Measurements from ENCODE around the gene CFAP46.

GRCh38 chr10:132932461-132933307 lies 9.7 kb downstream of the CFAP46 start:
- TF ChIP-seq CTCF (IDR thresholded peaks at IDR 0.05; ENCODE audit: poor library complexity) (no peak), EZH2 (IDR thresholded peaks at IDR 0.05; ENCODE audit: borderline replicate concordance) (no peak)

All from hepatocyte (in vitro differentiated cells).